Testis (tissue), 2 donors: ENCODE measurements around the gene ALG1.

Experiments used
- POLR2A ChIP-seq: fragments of 450-650 bp; IDR thresholded peaks from one replicate; pipeline ENCODE4 v1.6.1; 2017; ENCODE audit warnings: antibody characterized with exemption, mild to moderate bottlenecking, moderate library complexity
- TF ChIP-seq, protein P1 (sequence below), 3 experiments: fragments of 450-650 bp in 2 of 3; fragments of 200-600 bp in 1 of 3; sonication (generic) in 1 of 3; IDR thresholded peaks; one replicate each; pipeline ENCODE4 v1.5.1; 2016 to 2019; ENCODE audit warnings: antibody characterized with exemption in 3 of 3, mild to moderate bottlenecking in 2 of 3, moderate library complexity in 1 of 3

DNA sequence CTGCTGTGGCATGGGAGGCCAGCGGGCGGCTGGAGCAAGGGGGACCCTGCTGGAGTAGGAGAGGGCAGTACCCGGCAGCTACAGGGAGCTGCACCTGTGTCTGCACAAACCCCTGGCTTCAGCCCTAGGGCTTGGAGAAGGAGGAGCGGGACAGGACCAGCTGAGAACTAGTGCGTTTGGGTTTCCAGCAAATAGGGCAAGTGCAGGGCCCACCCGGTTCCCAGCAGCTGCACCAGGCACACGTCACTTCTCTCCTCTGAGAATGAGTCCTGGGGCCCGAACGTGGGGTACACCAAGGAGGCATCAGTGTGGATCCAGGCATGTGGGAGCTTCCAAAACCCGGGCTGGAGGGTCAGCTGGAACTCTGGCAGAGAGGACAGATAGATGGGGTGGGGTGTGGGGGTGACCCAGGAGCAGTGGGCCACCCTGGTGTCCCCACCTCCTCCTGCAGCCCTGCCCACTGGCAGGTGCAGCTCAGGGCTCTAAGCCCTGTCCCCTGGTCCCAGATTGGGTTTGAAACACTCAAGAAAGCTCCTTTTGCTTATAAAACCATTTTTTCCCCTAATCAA is 11.5 kb upstream of the ALG1 start:
- TF ChIP-seq, protein P1, sequence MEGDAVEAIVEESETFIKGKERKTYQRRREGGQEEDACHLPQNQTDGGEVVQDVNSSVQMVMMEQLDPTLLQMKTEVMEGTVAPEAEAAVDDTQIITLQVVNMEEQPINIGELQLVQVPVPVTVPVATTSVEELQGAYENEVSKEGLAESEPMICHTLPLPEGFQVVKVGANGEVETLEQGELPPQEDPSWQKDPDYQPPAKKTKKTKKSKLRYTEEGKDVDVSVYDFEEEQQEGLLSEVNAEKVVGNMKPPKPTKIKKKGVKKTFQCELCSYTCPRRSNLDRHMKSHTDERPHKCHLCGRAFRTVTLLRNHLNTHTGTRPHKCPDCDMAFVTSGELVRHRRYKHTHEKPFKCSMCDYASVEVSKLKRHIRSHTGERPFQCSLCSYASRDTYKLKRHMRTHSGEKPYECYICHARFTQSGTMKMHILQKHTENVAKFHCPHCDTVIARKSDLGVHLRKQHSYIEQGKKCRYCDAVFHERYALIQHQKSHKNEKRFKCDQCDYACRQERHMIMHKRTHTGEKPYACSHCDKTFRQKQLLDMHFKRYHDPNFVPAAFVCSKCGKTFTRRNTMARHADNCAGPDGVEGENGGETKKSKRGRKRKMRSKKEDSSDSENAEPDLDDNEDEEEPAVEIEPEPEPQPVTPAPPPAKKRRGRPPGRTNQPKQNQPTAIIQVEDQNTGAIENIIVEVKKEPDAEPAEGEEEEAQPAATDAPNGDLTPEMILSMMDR (IDR thresholded peaks at IDR 0.05), result no peak
- TF ChIP-seq POLR2A, result no peak
